Vagina (tissue), 2 donors: ENCODE results near the gene COL8A2.

ENCODE experiments used
- POLR2A ChIP-seq, 2 donors: fragments of 450-650 bp; IDR thresholded peaks; one replicate each; pipeline ENCODE4 v1.6.1; 2017; ENCODE audit warnings: antibody characterized with exemption in 2 of 2, mild to moderate bottlenecking in 2 of 2, moderate library complexity in 2 of 2
- TF ChIP-seq, protein P1 (sequence below), 3 experiments: fragments of 450-650 bp in 2 of 3; fragments of 200-600 bp in 1 of 3; sonication (generic) in 1 of 3; IDR thresholded peaks; one replicate each; pipeline ENCODE4 v1.5.1; 2017 to 2019; ENCODE audit warnings: antibody characterized with exemption in 3 of 3, mild to moderate bottlenecking in 2 of 3, moderate library complexity in 2 of 3

- TF ChIP-seq POLR2A (IDR thresholded peaks at IDR 0.05): no peak
- TF ChIP-seq, protein P1, sequence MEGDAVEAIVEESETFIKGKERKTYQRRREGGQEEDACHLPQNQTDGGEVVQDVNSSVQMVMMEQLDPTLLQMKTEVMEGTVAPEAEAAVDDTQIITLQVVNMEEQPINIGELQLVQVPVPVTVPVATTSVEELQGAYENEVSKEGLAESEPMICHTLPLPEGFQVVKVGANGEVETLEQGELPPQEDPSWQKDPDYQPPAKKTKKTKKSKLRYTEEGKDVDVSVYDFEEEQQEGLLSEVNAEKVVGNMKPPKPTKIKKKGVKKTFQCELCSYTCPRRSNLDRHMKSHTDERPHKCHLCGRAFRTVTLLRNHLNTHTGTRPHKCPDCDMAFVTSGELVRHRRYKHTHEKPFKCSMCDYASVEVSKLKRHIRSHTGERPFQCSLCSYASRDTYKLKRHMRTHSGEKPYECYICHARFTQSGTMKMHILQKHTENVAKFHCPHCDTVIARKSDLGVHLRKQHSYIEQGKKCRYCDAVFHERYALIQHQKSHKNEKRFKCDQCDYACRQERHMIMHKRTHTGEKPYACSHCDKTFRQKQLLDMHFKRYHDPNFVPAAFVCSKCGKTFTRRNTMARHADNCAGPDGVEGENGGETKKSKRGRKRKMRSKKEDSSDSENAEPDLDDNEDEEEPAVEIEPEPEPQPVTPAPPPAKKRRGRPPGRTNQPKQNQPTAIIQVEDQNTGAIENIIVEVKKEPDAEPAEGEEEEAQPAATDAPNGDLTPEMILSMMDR (IDR thresholded peaks at IDR 0.05): no peak
Measured at GRCh38 chr1:36137776-36138175, 12.8 kb upstream of the COL8A2 start.
